Mesothelial cell of epicardium (in vitro differentiated cells): ENCODE measurements around the gene KRTAP5-1. TPM values are rescaled to one million over a fixed set of nuclear protein-coding genes. Genes with fewer than 3 reads are reported as not detected.

Source experiments
- DNase-seq, 2 experiments: peaks; one replicate each; pipeline ENCODE4 v3.0.0; 2021; ENCODE audit warnings: low spot score in 2 of 2; ENCODE audit not compliant: unreplicated experiment in 2 of 2
- H3K27ac Mint-ChIP-seq: 2 replicates; pipeline ENCODE4 v1.8.0; 2021; ENCODE audit warnings: mixed read lengths
- H3K27me3 Mint-ChIP-seq: 2 replicates; pipeline ENCODE4 v1.8.0; 2021; ENCODE audit warnings: low read depth, mixed read lengths
- H3K36me3 Mint-ChIP-seq: 2 replicates; pipeline ENCODE4 v1.8.0; 2021; ENCODE audit warnings: mixed read lengths
- H3K4me1 Mint-ChIP-seq: 2 replicates; pipeline ENCODE4 v1.8.0; 2021; ENCODE audit warnings: mixed read lengths
- H3K4me3 Mint-ChIP-seq: 2 replicates; pipeline ENCODE4 v1.8.0; 2021; ENCODE audit warnings: mild to moderate bottlenecking, moderate library complexity, mixed read lengths
- H3K9me3 Mint-ChIP-seq: 2 replicates; pipeline ENCODE4 v1.8.0; 2021; ENCODE audit warnings: mixed read lengths
- total RNA-seq: library from RNA; stranded (reverse); gene quantifications from 3 replicates; pipeline ENCODE4 v1.2.1, GENCODE V29; 2021
- TF ChIP-seq, protein P1 (sequence below): fragments of 200-600 bp; sonication (generic); IDR thresholded peaks from one replicate; pipeline ENCODE4 v1.5.0; 2021; ENCODE audit warnings: antibody characterized with exemption; ENCODE audit not compliant: unreplicated experiment

KRTAP5-1 gene
- total RNA-seq, 1 donor from 2014 or later, result not detected

DNA sequence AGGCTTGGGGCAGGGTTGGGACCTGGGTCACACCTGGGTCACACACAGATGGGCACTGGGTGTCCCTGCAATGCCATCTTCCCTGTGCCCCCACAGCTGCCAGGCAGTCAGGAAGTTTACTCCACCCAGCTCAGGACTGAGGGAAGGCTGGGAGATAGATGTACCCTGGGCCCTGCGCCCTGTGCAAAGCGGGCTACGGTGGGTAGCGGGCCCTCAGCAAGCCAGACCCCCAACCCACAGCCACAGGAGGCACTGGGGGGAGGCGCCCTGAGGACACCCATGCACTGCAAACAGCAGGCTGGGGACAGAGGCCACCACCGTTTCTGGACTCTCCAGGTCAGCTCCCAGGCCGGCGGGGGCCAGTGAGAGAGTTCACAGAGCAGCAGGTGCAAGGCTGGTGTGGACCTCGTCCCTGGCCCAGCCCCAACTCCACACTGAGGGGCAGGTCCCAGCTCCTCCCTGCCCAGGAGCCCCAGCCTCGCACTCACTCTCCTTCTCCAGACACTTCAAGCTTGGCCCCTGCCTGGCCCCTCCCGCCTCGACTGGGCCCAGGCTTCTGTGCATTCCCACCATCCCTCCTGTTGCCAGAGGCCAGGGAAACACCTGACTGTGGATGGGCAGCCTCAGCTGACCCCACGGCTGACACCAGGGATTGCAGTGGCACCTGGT is 17.9 kb downstream of the KRTAP5-1 start:
- no peak overlapping the region for H3K4me3 Mint-ChIP-seq

DNA sequence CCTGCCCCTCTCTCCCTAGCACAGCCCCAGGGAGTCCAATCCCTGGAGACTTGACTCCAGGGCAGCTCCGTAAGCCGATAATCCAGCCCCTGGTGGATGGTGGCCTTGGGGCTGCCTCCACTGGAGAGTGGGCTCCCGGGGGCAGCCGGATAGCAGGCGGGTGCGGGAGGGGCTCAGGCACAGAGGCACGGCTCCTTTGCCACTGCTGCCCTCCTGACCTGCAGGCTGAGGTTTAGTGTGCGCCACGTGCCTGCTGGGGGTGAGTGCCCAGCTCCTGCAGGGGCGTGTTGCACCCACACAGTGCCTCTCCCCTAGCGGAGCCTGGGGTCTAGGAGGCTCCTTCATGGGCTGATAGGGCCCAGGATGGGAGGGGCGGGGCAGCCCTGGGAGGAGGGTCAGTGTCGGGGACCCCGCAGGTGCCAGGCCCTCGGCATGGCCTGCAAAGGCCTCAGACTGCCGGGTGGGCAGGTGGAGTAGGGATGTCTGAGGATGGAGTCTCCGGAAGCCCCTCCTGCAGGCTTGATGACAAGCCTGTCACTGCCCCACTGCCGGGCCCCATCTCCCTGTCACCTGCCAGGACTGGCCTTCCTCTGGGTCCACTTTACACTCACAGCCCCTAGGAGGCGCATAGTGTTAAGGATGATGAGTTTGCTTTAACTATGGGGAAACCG is 18.6 kb downstream of the KRTAP5-1 start:
- Mint-ChIP-seq H3K4me3 (no peak overlapping the region), H3K27me3 (no peaks in the 10 kb centered on the region), H3K36me3 (no peaks in the 10 kb centered on the region), H3K9me3 (no peaks in the 10 kb centered on the region), H3K4me1 (no peaks in the 10 kb centered on the region), H3K27ac (no peak overlapping the region)
- TF ChIP-seq, protein P1, sequence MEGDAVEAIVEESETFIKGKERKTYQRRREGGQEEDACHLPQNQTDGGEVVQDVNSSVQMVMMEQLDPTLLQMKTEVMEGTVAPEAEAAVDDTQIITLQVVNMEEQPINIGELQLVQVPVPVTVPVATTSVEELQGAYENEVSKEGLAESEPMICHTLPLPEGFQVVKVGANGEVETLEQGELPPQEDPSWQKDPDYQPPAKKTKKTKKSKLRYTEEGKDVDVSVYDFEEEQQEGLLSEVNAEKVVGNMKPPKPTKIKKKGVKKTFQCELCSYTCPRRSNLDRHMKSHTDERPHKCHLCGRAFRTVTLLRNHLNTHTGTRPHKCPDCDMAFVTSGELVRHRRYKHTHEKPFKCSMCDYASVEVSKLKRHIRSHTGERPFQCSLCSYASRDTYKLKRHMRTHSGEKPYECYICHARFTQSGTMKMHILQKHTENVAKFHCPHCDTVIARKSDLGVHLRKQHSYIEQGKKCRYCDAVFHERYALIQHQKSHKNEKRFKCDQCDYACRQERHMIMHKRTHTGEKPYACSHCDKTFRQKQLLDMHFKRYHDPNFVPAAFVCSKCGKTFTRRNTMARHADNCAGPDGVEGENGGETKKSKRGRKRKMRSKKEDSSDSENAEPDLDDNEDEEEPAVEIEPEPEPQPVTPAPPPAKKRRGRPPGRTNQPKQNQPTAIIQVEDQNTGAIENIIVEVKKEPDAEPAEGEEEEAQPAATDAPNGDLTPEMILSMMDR, result no peak
- DNase-seq, result no peak

More for the DNA sequence above, 17.9 kb downstream of the KRTAP5-1 start:
- TF ChIP-seq, protein P1, result no peak
- DNase-seq, result no peak
- H3K9me3 Mint-ChIP-seq, result no peaks in the 10 kb centered on the region
- H3K4me1 Mint-ChIP-seq, result no peaks in the 10 kb centered on the region
- no peaks in the 10 kb centered on the region for H3K27me3 Mint-ChIP-seq
- no peak overlapping the region for H3K27ac Mint-ChIP-seq
- H3K36me3 Mint-ChIP-seq, result no peaks in the 10 kb centered on the region

DNA sequence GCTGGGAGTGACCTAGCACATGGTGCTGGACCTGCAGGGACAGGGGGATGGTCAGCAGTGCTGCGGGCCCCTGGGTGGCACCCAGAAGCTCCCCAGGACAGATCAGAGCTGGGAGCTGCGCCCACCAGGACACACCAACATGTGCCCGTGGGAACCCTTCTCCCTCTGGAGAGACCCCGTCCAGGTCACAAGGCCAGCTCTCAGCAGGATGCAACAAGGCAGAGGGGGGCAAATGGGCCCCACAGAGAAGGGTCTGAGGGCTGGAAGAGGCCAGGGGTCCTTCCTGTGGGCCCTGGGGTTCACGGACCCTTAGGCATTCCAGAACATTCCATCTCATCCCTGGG is 19.2 kb downstream of the KRTAP5-1 start:
- TF ChIP-seq, protein P1, result no peak
- no peaks in the 10 kb centered on the region for H3K9me3 Mint-ChIP-seq
- H3K4me1 Mint-ChIP-seq, result no peaks in the 10 kb centered on the region
- H3K36me3 Mint-ChIP-seq, result no peaks in the 10 kb centered on the region
- no peak overlapping the region for H3K4me3 Mint-ChIP-seq
- H3K27ac Mint-ChIP-seq, result no peak overlapping the region
- DNase-seq, result no peak
- H3K27me3 Mint-ChIP-seq, result no peaks in the 10 kb centered on the region

DNA sequence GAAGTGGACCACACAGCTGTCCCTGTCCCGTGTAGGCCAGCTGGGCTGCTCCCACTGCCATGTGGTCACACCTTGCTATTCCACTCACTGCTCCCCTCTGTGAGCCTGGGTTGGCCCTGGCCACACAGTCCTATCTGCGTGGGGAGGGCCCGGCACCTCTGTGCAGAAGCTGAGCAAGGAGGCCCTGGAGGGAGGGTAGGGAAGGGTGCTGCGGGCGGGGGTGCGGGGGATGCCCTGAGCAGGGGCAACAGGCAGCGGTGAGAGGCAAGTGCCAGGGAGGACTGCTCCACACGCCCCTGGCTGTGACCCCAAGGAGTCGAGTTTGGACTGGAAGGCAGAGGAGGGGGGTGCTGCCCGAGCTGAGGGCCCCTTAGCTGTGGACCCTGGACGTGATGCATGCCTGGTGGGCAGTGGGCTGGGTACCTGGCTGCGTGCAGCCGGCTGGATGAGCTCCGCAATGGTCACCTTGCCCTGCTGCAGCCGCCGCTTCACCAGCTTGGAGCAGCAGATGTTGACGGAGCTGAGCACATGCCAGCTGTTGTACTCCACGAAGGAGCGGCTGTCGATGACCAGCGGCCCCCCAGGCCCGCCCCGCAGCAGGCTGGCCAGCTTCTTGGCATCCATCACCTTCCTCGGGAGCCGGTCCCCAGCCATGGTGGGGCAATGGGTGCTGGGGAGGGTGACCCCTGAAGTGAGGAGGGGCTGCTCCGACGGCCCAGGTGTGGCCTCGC is 19.7 kb downstream of the KRTAP5-1 start:
- TF ChIP-seq, protein P1, result no peak
- Mint-ChIP-seq H3K4me3 (no peak overlapping the region), H3K4me1 (no peaks in the 10 kb centered on the region)

DNA sequence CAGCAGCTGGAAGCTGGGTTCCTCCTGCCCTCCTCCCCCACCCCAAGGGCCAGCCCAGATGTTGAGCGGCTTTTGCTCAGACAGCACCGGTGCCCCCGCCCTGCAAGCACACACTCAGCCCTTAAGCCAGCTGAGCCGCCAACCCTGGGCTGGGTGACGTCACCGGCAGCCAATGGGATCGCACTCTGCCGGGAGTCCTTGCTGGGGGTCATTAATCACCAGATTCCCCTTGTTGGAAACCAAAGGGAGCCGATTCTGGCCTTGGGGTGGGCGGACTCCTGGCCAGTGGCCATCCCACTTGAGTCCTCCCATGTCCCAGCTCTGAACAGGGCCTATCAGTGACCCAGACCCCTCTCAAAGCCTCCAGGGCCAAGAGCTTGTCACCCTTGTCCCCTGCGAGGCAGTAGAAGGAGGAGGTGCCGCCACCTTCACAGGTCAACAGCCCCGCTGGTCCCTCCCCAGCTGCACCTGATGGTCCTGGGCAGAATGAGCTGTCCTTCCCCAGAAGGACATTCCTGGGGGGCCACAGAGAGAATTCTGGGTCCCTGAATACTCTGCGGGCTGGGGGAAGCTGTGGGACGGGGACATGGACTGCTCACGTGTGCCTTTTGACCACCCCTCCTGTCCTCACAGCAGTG is 20.4 kb downstream of the KRTAP5-1 start:
- Mint-ChIP-seq H3K4me3 (no peak overlapping the region), H3K4me1 (no peaks in the 10 kb centered on the region), H3K27me3 (no peaks in the 10 kb centered on the region), H3K27ac (no peak overlapping the region), H3K36me3 (no peaks in the 10 kb centered on the region), H3K9me3 (no peaks in the 10 kb centered on the region)
- DNase-seq, result peak; percentile 57 to 77
- TF ChIP-seq, protein P1, result no peak

More for the DNA sequence above, 19.7 kb downstream of the KRTAP5-1 start:
- DNase-seq, result no peak
- Mint-ChIP-seq H3K27me3 (no peaks in the 10 kb centered on the region), H3K9me3 (no peaks in the 10 kb centered on the region), H3K27ac (no peak overlapping the region), H3K36me3 (no peaks in the 10 kb centered on the region)
